Prostate gland (tissue), 2 donors: ENCODE measurements around the gene DUSP1. TPM values are rescaled to one million over a fixed set of nuclear protein-coding genes. Genes with fewer than 3 reads are reported as not detected.

ENCODE experiments used
- DNase-seq: peaks from one replicate; pipeline ENCODE4 v3.0.0-alpha.2; 2019; ENCODE audit warnings: low spot score
- H3K27ac ChIP-seq, 2 donors: fragments of 200-600 bp; sonication (generic); 2 replicates each; pipeline ENCODE4 v1.5.1; 2017 to 2019
- H3K27me3 ChIP-seq: fragments of 200-600 bp; sonication (generic); replicated peaks from 2 replicates; pipeline ENCODE4 v1.5.1; 2019; ENCODE audit not compliant: insufficient read depth
- H3K36me3 ChIP-seq, 2 donors: fragments of 200-600 bp; sonication (generic); 1 replicate in 1 of 2; 2 replicates in 1 of 2; pipeline versions ENCODE4 v1.5.1 to v1.8.1; 2017 to 2019
- H3K4me1 ChIP-seq: fragments of 200-600 bp; sonication (generic); replicated peaks from 2 replicates; pipeline ENCODE4 v1.5.1; 2019
- H3K4me3 ChIP-seq, 2 donors: fragments of 200-600 bp; sonication (generic); 2 replicates each; pipeline ENCODE4 v1.5.1; 2017 to 2019
- H3K9me3 ChIP-seq: fragments of 200-600 bp; sonication (generic); 2 replicates; pipeline ENCODE4 v1.5.1; 2017
- POLR2A ChIP-seq: fragments of 450-650 bp; IDR thresholded peaks from one replicate; pipeline ENCODE4 v1.6.1; 2016; ENCODE audit warnings: antibody characterized with exemption, mild to moderate bottlenecking
- POLR2AphosphoS5 ChIP-seq: sonication (generic); formaldehyde crosslinking; IDR thresholded peaks from one replicate; pipeline ENCODE4 v1.6.1; 2017; ENCODE audit warnings: antibody characterized with exemption
- WGBS: methylation state at CpG from one replicate; pipeline ENCODE4 v1.1.5; 2018; 5-methylcytosine and 5-hydroxymethylcytosine counted together
- intact Hi-C: fragments of 100-400 bp; cut with DNase I; formaldehyde crosslinking; loops from one replicate; pipeline ENCODE4 v1.14.2; 2022
- small RNA-seq, 2 donors: library from RNA; depleted of rRNA; stranded (forward); fragments of <200 nt; gene quantifications; one replicate each; pipeline ENCODE3, GENCODE V24; 2016
- total RNA-seq, 2 donors: library from RNA; depleted of rRNA; stranded (reverse); fragments of >200 nt; gene quantifications; one replicate each; pipeline ENCODE4 v1.1.0, GENCODE V29; 2016
- TF ChIP-seq, protein P1 (sequence below), 4 experiments: fragments of 200-600 bp in 2 of 4; fragments of 450-650 bp in 2 of 4; sonication (generic) in 2 of 4; IDR thresholded peaks; 1 replicate in 3 of 4; 2 replicates in 1 of 4; pipeline ENCODE4 v1.5.1; 2016 to 2019; ENCODE audit warnings: antibody characterized with exemption in 4 of 4, mild to moderate bottlenecking in 2 of 4, moderate library complexity in 2 of 4

Gene DUSP1
- total RNA-seq, 2 donors from 2014 or later: 559 to 659 TPM

- intact Hi-C loops: loop anchor here (10.0 kb wide), 1 partner anchor 566 kb away; no protein-coding TSS in a partner anchor
- H3K27me3 ChIP-seq: no peaks in the 10 kb centered on the region
- 96% methylated on average over 3 of the region's 3 CpGs for WGBS
- no peak for DNase-seq
- no peak overlapping the region for H3K4me3 ChIP-seq
- H3K4me1 ChIP-seq: no peaks in the 10 kb centered on the region
- H3K27ac ChIP-seq: no peak overlapping the region
- TF ChIP-seq, protein P1, sequence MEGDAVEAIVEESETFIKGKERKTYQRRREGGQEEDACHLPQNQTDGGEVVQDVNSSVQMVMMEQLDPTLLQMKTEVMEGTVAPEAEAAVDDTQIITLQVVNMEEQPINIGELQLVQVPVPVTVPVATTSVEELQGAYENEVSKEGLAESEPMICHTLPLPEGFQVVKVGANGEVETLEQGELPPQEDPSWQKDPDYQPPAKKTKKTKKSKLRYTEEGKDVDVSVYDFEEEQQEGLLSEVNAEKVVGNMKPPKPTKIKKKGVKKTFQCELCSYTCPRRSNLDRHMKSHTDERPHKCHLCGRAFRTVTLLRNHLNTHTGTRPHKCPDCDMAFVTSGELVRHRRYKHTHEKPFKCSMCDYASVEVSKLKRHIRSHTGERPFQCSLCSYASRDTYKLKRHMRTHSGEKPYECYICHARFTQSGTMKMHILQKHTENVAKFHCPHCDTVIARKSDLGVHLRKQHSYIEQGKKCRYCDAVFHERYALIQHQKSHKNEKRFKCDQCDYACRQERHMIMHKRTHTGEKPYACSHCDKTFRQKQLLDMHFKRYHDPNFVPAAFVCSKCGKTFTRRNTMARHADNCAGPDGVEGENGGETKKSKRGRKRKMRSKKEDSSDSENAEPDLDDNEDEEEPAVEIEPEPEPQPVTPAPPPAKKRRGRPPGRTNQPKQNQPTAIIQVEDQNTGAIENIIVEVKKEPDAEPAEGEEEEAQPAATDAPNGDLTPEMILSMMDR (IDR thresholded peaks at IDR 0.05): no peak
- no peak for TF ChIP-seq POLR2A
- TF ChIP-seq POLR2AphosphoS5: no peak
- H3K9me3 ChIP-seq: no peaks in the 10 kb centered on the region
- no peaks in the 10 kb centered on the region for H3K36me3 ChIP-seq
Measured at GRCh38 chr5:172718527-172719114, 52.4 kb downstream of the DUSP1 start.

Small RNA genes lying within 50 kb of the gene (small RNA-seq; reads per million reads assigned to genes)
- gene AC022217.4 (0 reads per million in 2 donors), gene RF00019 (0 reads per million in 2 donors)

Other genes starting within 250 kb of the DUSP1 start
- 10 to 100 TPM; 23.9 to 39.9 TPM for gene NEURL1B, start 129.9 kb downstream of the DUSP1 start, total RNA-seq
- 100 to 1,000 TPM; 228 to 380 TPM for gene ERGIC1, start 63.1 kb upstream of the DUSP1 start, total RNA-seq
- 10 to 100 TPM; 20.4 to 47.6 TPM for gene RPL26L1, start 188.2 kb upstream of the DUSP1 start, total RNA-seq
- 100 to 1,000 TPM; 171 to 232 TPM for gene ATP6V0E1, start 212.6 kb upstream of the DUSP1 start, total RNA-seq